HCT116 (cell line): ENCODE results near the gene DNAJC5. TPM values are rescaled to one million over a fixed set of nuclear protein-coding genes. Genes with fewer than 3 reads are reported as not detected.

Source experiments
- ATAC-seq: fragments of 200-7000 bp; cut with Tn5 transposase; 2 replicates; pipeline ENCODE4 v1.9.1; 2020; ENCODE audit warnings: mild to moderate bottlenecking, moderate library complexity
- BruUV-seq: library from RNA; stranded (reverse); fragments of 400-500 nt; replicated peaks from 2 replicates; lab custom pipeline; 2021; lab: Mats Ljungman, UMichigan
- CTCF ChIA-PET: fragments of 300-600 bp; sonication (Branson Sonifier 250); formaldehyde crosslinking; loops from one replicate; lab custom pipeline; 2021; ENCODE audit warnings: antibody characterized with exemption; lab: Charles Lee
- POLR2A ChIA-PET: fragments of 300-600, 350-600 bp; sonication (Branson Sonifier 250); formaldehyde crosslinking; loops from one replicate; lab custom pipeline; 2021; ENCODE audit warnings: antibody characterized with exemption; lab: Charles Lee
- RAD21 ChIA-PET, 2 experiments: fragments of 300-600 bp; sonication (Branson Sonifier 250); formaldehyde crosslinking; loops; one replicate each; lab custom pipeline; 2023; ENCODE audit warnings: low total read pairs in 2 of 2; ENCODE audit not compliant: uncharacterized antibody in 2 of 2, unreplicated experiment in 2 of 2, low non-redundant PET in 1 of 2; lab: Charles Lee
- DNase-seq: peaks from one replicate; pipeline ENCODE4 v3.0.0-alpha.2; 2010; ENCODE audit warnings: low read depth, low spot score
- H2AFZ ChIP-seq: fragments of 200-600 bp; shearing (Covaris generic), sonication (generic); 2 replicates; pipeline ENCODE4 v1.6.1; 2017; ENCODE audit warnings: low read depth, mixed run types, mixed read lengths, antibody characterized with exemption, low read length; ENCODE audit not compliant: poor library complexity, severe bottlenecking
- H3K27ac ChIP-seq: 2 replicates; pipeline ENCODE4 v1.5.1; 2012; ENCODE audit warnings: low read depth, low read length
- H3K27me3 ChIP-seq: fragments of 200-600 bp; sonication (generic); 2 replicates; pipeline ENCODE4 v1.6.1; 2016; ENCODE audit warnings: mixed run types, low read length, mixed read lengths; ENCODE audit not compliant: insufficient read depth
- H3K36me3 ChIP-seq, 2 experiments: fragments of 200-500 bp in 1 of 2; fragments of 200-600 bp in 1 of 2; sonication (Bioruptor generic) in 1 of 2; sonication (generic) in 1 of 2; 2 replicates each; pipeline versions ENCODE4 v1.5.1 to v1.6.1; 2014 to 2016; ENCODE audit warnings: low read length in 2 of 2, inconsistent platforms in 1 of 2, mixed read lengths in 1 of 2, mixed run types in 1 of 2; ENCODE audit not compliant: insufficient read depth in 2 of 2, control insufficient read depth in 1 of 2
- H3K4me1 ChIP-seq, 2 experiments: fragments of 200-600 bp in 1 of 2; sonication (generic) in 1 of 2; 2 replicates each; pipeline versions ENCODE4 v1.5.1 to v1.6.1; 2012 to 2017; ENCODE audit warnings: low read length in 2 of 2, inconsistent platforms in 1 of 2, mild to moderate bottlenecking in 1 of 2, mixed read lengths in 1 of 2, mixed run types in 1 of 2, moderate library complexity in 1 of 2; ENCODE audit not compliant: insufficient read depth in 2 of 2, control insufficient read depth in 1 of 2
- H3K4me2 ChIP-seq: fragments of 200-600 bp; sonication (generic); 2 replicates; pipeline ENCODE4 v1.6.1; 2017; ENCODE audit warnings: mixed run types, low read length, mixed read lengths
- H3K4me3 ChIP-seq, 2 experiments: fragments of 200-600 bp in 1 of 2; sonication (generic) in 1 of 2; replicated peaks in 1 of 2; 2 replicates each; pipeline ENCODE4 v1.5.1; 2011 to 2016; ENCODE audit warnings: low read length in 2 of 2, control low read depth in 1 of 2, low read depth in 1 of 2, mild to moderate bottlenecking in 1 of 2, mixed read lengths in 1 of 2, mixed run types in 1 of 2
- H3K79me2 ChIP-seq: fragments of 200-600 bp; sonication (generic); 2 replicates; pipeline ENCODE4 v1.6.1; 2017; ENCODE audit warnings: mild to moderate bottlenecking, mixed run types, low read length, moderate library complexity, mixed read lengths; ENCODE audit not compliant: insufficient read depth
- H3K9ac ChIP-seq: fragments of 200-600 bp; sonication (generic); 2 replicates; pipeline ENCODE4 v1.6.1; 2016; ENCODE audit warnings: low read length, mixed read lengths
- H3K9me2 ChIP-seq: fragments of 200-600 bp; sonication (generic), shearing (Covaris generic); 2 replicates; pipeline ENCODE4 v1.6.1; 2017; ENCODE audit warnings: mixed run types, mild to moderate bottlenecking, moderate library complexity; ENCODE audit not compliant: insufficient read depth
- H3K9me3 ChIP-seq, 2 experiments: fragments of 200-500 bp in 1 of 2; fragments of 200-600 bp in 1 of 2; sonication (Bioruptor generic) in 1 of 2; sonication (generic) in 1 of 2; 2 replicates each; pipeline ENCODE4 v1.6.1; 2014 to 2017; ENCODE audit warnings: low read length in 2 of 2, mixed read lengths in 2 of 2, inconsistent platforms in 1 of 2, low read depth in 1 of 2, mild to moderate bottlenecking in 1 of 2, mixed run types in 1 of 2, moderate library complexity in 1 of 2; ENCODE audit not compliant: control insufficient read depth in 1 of 2, insufficient read depth in 1 of 2
- H4K20me1 ChIP-seq: fragments of 200-600 bp; sonication (generic), shearing (Covaris generic); 2 replicates; pipeline ENCODE4 v1.6.1; 2017; ENCODE audit warnings: mixed run types, mild to moderate bottlenecking, moderate library complexity; ENCODE audit not compliant: insufficient read depth
- ATF3 ChIP-seq: IDR thresholded peaks from 2 replicates; pipeline ENCODE4 v1.6.1; 2012
- CBX3 ChIP-seq: IDR thresholded peaks from 2 replicates; pipeline ENCODE4 v1.6.1; 2012; ENCODE audit warnings: low read depth
- CEBPB ChIP-seq: IDR thresholded peaks from 2 replicates; pipeline ENCODE4 v1.6.1; 2012; ENCODE audit warnings: low read depth
- EGR1 ChIP-seq: IDR thresholded peaks from 2 replicates; pipeline ENCODE4 v1.6.1; 2012; ENCODE audit warnings: low read depth
- ELF1 ChIP-seq: IDR thresholded peaks from 2 replicates; pipeline ENCODE4 v1.6.1; 2012; ENCODE audit warnings: low read depth, borderline replicate concordance
- EZH2 ChIP-seq: fragments of 200-600 bp; sonication (generic); IDR thresholded peaks from 2 replicates; pipeline ENCODE4 v1.6.1; 2017; ENCODE audit warnings: antibody characterized with exemption, mixed run types
- EZH2phosphoT487 ChIP-seq: fragments of 200-600 bp; IDR thresholded peaks from 2 replicates; pipeline ENCODE4 v1.6.1; 2018; ENCODE audit warnings: antibody characterized with exemption, borderline replicate concordance
- FOSL1 ChIP-seq: IDR thresholded peaks from 2 replicates; pipeline ENCODE4 v1.6.1; 2012; ENCODE audit warnings: low read depth
- MAX ChIP-seq: IDR thresholded peaks from 2 replicates; pipeline ENCODE4 v1.6.1; 2012
- POLR2A ChIP-seq: IDR thresholded peaks from 2 replicates; pipeline ENCODE4 v1.7.0; 2011; ENCODE audit warnings: borderline replicate concordance; ENCODE audit not compliant: insufficient read depth, insufficient read length; ENCODE audit errors: extremely low read depth
- RAD21 ChIP-seq: IDR thresholded peaks from 2 replicates; pipeline ENCODE4 v1.6.1; 2012; ENCODE audit warnings: low read depth, mild to moderate bottlenecking
- SP1 ChIP-seq: IDR thresholded peaks from 2 replicates; pipeline ENCODE4 v1.6.1; 2012; ENCODE audit warnings: low read depth
- TCF7L2 ChIP-seq: IDR thresholded peaks from 2 replicates; pipeline ENCODE4 v1.7.0; 2011; ENCODE audit warnings: borderline replicate concordance, inconsistent platforms; ENCODE audit not compliant: insufficient read depth, insufficient read length; ENCODE audit errors: extremely low read depth
- YY1 ChIP-seq: IDR thresholded peaks from 2 replicates; pipeline ENCODE4 v1.6.1; 2011; ENCODE audit warnings: low read length, low read depth, moderate library complexity, mild to moderate bottlenecking; ENCODE audit not compliant: insufficient replicate concordance; ENCODE audit errors: extremely low read depth
- ZFX ChIP-seq: fragments of 450-650 bp; IDR thresholded peaks from 2 replicates; pipeline ENCODE4 v1.6.1; 2017
- intact Hi-C: fragments of 100-400 bp; cut with micrococcal nuclease; formaldehyde crosslinking; loops from 2 replicates; pipeline ENCODE4 v1.10.0; 2022
- total RNA-seq: library from RNA; stranded (reverse); gene quantifications from one replicate; pipeline ENCODE4 v1.2.1, GENCODE V29; 2021; ENCODE audit not compliant: unreplicated experiment
- TF ChIP-seq, protein P1 (sequence below), 3 experiments: fragments of 200-600 bp in 1 of 3; sonication (generic) in 1 of 3; IDR thresholded peaks in 2 of 3; conservative IDR thresholded peaks in 1 of 3; 2 replicates each; pipeline ENCODE4 v1.5.1; 2012 to 2017; ENCODE audit warnings: low read depth in 2 of 3, low read length in 2 of 3, antibody characterized with exemption in 1 of 3, borderline replicate concordance in 1 of 3, control low read depth in 1 of 3, mild to moderate bottlenecking in 1 of 3, mixed read lengths in 1 of 3, mixed run types in 1 of 3, moderate library complexity in 1 of 3; ENCODE audit not compliant: insufficient read depth in 1 of 3

The DNAJC5 gene
- total RNA-seq, 1 experiment from 2014 or later = 38.3 TPM

DNA sequence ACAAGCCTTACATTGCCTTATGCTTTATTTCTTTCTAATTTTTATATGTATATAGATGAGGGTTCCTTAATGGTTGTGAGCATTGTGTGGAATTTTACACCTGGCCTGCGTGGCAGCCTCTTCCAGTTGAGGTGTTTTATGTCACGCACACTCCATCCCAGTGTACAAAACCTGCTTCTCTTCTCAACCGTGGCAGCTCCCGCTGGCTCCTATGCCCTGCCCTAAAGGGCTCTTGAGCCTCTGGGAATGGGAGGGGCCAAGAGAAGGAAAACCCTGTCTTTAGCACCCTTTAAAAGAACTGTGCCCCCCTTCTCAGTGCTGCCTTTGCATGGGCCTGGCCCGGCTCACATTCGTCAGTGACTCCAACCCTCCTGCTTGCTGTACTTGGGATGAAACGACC is 4.3 kb upstream of the DNAJC5 start:
- DNase-seq (no peak), ATAC-seq (no peak)
- Histone ChIP-seq H3K27ac (no peak overlapping the region), H3K4me2 (no peak overlapping the region), H3K27me3 (no peaks in the 10 kb centered on the region), H3K36me3 (peaks cover 18 to 44% of the 10 kb centered on the region in 2 experiments; a peak in 3 of 4 replicates), H3K4me3 (no peak overlapping the region), H2AFZ (no peak overlapping the region), H3K79me2 (peaks cover 38% of the 10 kb centered on the region), H3K9me3 (no peaks in the 10 kb centered on the region), H3K9ac (no peak overlapping the region), H3K4me1 (peaks cover 8 to 13% of the 10 kb centered on the region in 2 experiments; a peak in 3 of 4 replicates), H4K20me1 (peaks cover 4% of the 10 kb centered on the region; the same call in 1 of the 2 replicates), H3K9me2 (no peaks in the 10 kb centered on the region)
- ChIA-PET CTCF (interaction anchor here (0.7 kb wide), 1 partner anchor 148 kb away, joined by 3 read pairs; no protein-coding TSS in a partner anchor), RAD21 (no interaction called here), POLR2A (no interaction called here)
- intact Hi-C loops = no loop called here
- BruUV-seq = no TSS peak
- TF ChIP-seq EZH2phosphoT487 = no peak
- TF ChIP-seq CBX3 = no peak
- no peak for TF ChIP-seq TCF7L2
- TF ChIP-seq ZFX = no peak
- no peak for TF ChIP-seq ELF1
- no peak for TF ChIP-seq EGR1
- TF ChIP-seq EZH2 = no peak
- TF ChIP-seq RAD21 = no peak
- TF ChIP-seq YY1 = no peak
- TF ChIP-seq CEBPB = no peak
- TF ChIP-seq, protein P1, sequence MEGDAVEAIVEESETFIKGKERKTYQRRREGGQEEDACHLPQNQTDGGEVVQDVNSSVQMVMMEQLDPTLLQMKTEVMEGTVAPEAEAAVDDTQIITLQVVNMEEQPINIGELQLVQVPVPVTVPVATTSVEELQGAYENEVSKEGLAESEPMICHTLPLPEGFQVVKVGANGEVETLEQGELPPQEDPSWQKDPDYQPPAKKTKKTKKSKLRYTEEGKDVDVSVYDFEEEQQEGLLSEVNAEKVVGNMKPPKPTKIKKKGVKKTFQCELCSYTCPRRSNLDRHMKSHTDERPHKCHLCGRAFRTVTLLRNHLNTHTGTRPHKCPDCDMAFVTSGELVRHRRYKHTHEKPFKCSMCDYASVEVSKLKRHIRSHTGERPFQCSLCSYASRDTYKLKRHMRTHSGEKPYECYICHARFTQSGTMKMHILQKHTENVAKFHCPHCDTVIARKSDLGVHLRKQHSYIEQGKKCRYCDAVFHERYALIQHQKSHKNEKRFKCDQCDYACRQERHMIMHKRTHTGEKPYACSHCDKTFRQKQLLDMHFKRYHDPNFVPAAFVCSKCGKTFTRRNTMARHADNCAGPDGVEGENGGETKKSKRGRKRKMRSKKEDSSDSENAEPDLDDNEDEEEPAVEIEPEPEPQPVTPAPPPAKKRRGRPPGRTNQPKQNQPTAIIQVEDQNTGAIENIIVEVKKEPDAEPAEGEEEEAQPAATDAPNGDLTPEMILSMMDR (IDR thresholded peaks at IDR 0.05 in 2 of 3, conservative IDR thresholded peaks at IDR 0.05 in 1 of 3; ENCODE audit: borderline replicate concordance in 1 of 3, insufficient read depth in 1 of 3, low read depth in 2 of 3, low read length in 2 of 3) = no peak
- TF ChIP-seq POLR2A = no peak
- no peak for TF ChIP-seq ATF3
- no peak for TF ChIP-seq SP1
- no peak for TF ChIP-seq FOSL1
- no peak for TF ChIP-seq MAX
